SK-N-SH (cell line): ENCODE data around the gene SKA1. TPM values are rescaled to one million over a fixed set of nuclear protein-coding genes. Genes with fewer than 3 reads are reported as not detected.

Source experiments
- CTCF ChIA-PET: fragments of 300-600, 350-600 bp; formaldehyde crosslinking; extraction: SDS; loops from one replicate; lab custom pipeline; 2021; lab: Yijun Ruan, JAX
- POLR2A ChIA-PET: fragments of 350-600 bp; sonication (Branson Sonifier 250); formaldehyde crosslinking; extraction: SDS; loops from one replicate; lab custom pipeline; 2020; ENCODE audit warnings: antibody characterized with exemption, inconsistent platforms; lab: Yijun Ruan, JAX
- DNase-seq: peaks from one replicate; pipeline ENCODE4 v3.0.0; 2012
- H2AFZ ChIP-seq: fragments of 200-600 bp; sonication (generic); 2 replicates; pipeline ENCODE4 v1.8.1; 2016; ENCODE audit warnings: antibody characterized with exemption, mild to moderate bottlenecking, low read depth
- H3F3A ChIP-seq: fragments of 200-600 bp; sonication (generic); replicated peaks from 2 replicates; pipeline ENCODE3; 2016; ENCODE audit warnings: antibody characterized with exemption, mild to moderate bottlenecking; ENCODE audit not compliant: insufficient read depth
- H3K27ac ChIP-seq, 2 experiments: fragments of 200-500 bp in 1 of 2; fragments of 200-600 bp in 1 of 2; sonication (Bioruptor generic) in 1 of 2; sonication (generic), shearing (Covaris generic) in 1 of 2; 2 replicates each; pipeline versions ENCODE4 v1.5.1 to v1.6.1; 2014 to 2016; ENCODE audit warnings: low read depth in 2 of 2, inconsistent platforms in 1 of 2, low read length in 1 of 2, mild to moderate bottlenecking in 1 of 2, mixed read lengths in 1 of 2
- H3K27me3 ChIP-seq: fragments of 200-600 bp; sonication (generic), shearing (Covaris generic); 2 replicates; pipeline ENCODE4 v1.6.1; 2016; ENCODE audit warnings: mixed run types; ENCODE audit not compliant: insufficient read depth
- H3K36me3 ChIP-seq, 2 experiments: fragments of 200-500 bp in 1 of 2; fragments of 200-600 bp in 1 of 2; sonication (Bioruptor generic) in 1 of 2; sonication (generic) in 1 of 2; replicated peaks in 1 of 2; 2 replicates each; pipeline versions ENCODE3 to v1.5.1; 2014 to 2016; ENCODE audit warnings: low read length in 1 of 2, mild to moderate bottlenecking in 1 of 2; ENCODE audit not compliant: insufficient read depth in 2 of 2, control insufficient read depth in 1 of 2
- H3K4me1 ChIP-seq, 2 experiments: fragments of 200-500 bp in 1 of 2; fragments of 200-600 bp in 1 of 2; sonication (Bioruptor generic) in 1 of 2; sonication (generic), shearing (Covaris generic) in 1 of 2; 2 replicates each; pipeline versions ENCODE4 v1.5.1 to v1.6.1; 2014 to 2016; ENCODE audit warnings: low read depth in 1 of 2, low read length in 1 of 2, mixed run types in 1 of 2; ENCODE audit not compliant: insufficient read depth in 2 of 2, control insufficient read depth in 1 of 2
- H3K4me2 ChIP-seq: fragments of 200-600 bp; sonication (generic), shearing (Covaris generic); 2 replicates; pipeline ENCODE4 v1.6.1; 2017; ENCODE audit warnings: mixed run types
- H3K4me3 ChIP-seq, 2 experiments: fragments of 200-500 bp in 1 of 2; fragments of 200-600 bp in 1 of 2; sonication (Bioruptor generic) in 1 of 2; sonication (generic), shearing (Covaris generic) in 1 of 2; 2 replicates each; pipeline versions ENCODE4 v1.5.1 to v1.8.1; 2014 to 2016; ENCODE audit warnings: low read depth in 2 of 2, inconsistent platforms in 1 of 2, low read length in 1 of 2, mild to moderate bottlenecking in 1 of 2, mixed read lengths in 1 of 2, moderate library complexity in 1 of 2
- H3K79me2 ChIP-seq: fragments of 200-600 bp; sonication (generic); 2 replicates; pipeline ENCODE4 v1.8.1; 2017; ENCODE audit warnings: mild to moderate bottlenecking; ENCODE audit not compliant: insufficient read depth
- H3K9ac ChIP-seq: fragments of 200-600 bp; sonication (generic); 2 replicates; pipeline ENCODE4 v1.6.1; 2017; ENCODE audit warnings: mixed run types
- H3K9me2 ChIP-seq: fragments of 200-600 bp; sonication (generic); 2 replicates; pipeline ENCODE4 v1.6.1; 2017; ENCODE audit warnings: mixed run types
- H3K9me3 ChIP-seq: fragments of 200-600 bp; sonication (generic); 2 replicates; pipeline ENCODE4 v1.6.1; 2017; ENCODE audit warnings: mixed run types, mild to moderate bottlenecking, moderate library complexity
- H4K20me1 ChIP-seq: fragments of 200-600 bp; sonication (generic); 2 replicates; pipeline ENCODE4 v1.6.1; 2017; ENCODE audit warnings: mild to moderate bottlenecking, mixed run types; ENCODE audit not compliant: insufficient read depth
- EP300 ChIP-seq, 2 experiments: IDR thresholded peaks; 2 replicates each; pipeline versions ENCODE4 v1.4.0 to v1.6.1; 2012; ENCODE audit warnings: borderline replicate concordance in 1 of 2, low read depth in 1 of 2, low read length in 1 of 2
- FOXJ3 ChIP-seq: sonication (generic); formaldehyde crosslinking; IDR thresholded peaks from 2 replicates; pipeline ENCODE4 v1.5.1; 2020; ENCODE audit warnings: mild to moderate bottlenecking, missing genetic modification reagents
- JUND ChIP-seq: IDR thresholded peaks from 2 replicates; pipeline ENCODE4 v1.4.0; 2012
- MEF2A ChIP-seq: IDR thresholded peaks from 2 replicates; pipeline ENCODE4 v1.4.0; 2012; ENCODE audit warnings: low read depth, borderline replicate concordance
- RCOR1 ChIP-seq: fragments of 150-350 bp; IDR thresholded peaks from 2 replicates; pipeline ENCODE4 v1.6.1; 2017; ENCODE audit warnings: antibody characterized with exemption, low read length
- RFX5 ChIP-seq: IDR thresholded peaks from 2 replicates; pipeline ENCODE4 v1.6.1; 2012; ENCODE audit warnings: mild to moderate bottlenecking, improper control_type of control experiment, low read length
- SMC3 ChIP-seq: IDR thresholded peaks from 2 replicates; pipeline ENCODE4 v1.6.1; 2012; ENCODE audit warnings: low read depth, low read length, improper control_type of control experiment
- TAF1 ChIP-seq: IDR thresholded peaks from 2 replicates; pipeline ENCODE4 v1.6.1; 2012; ENCODE audit warnings: low read depth, mild to moderate bottlenecking, low read length, moderate library complexity, borderline replicate concordance
- WGBS: methylation state at CpG from one replicate; pipeline ENCODE4 v1.1.6; 2017; ENCODE audit warnings: low lambda C conversion rate; 5-methylcytosine and 5-hydroxymethylcytosine counted together
- polyA plus RNA-seq, 3 experiments: library from polyadenylated mRNA; depleted of rRNA; stranded (reverse); fragments of >200 nt; gene quantifications; 2 replicates each; pipeline ENCODE4 v1.2.3, GENCODE V29; 2012
- TF ChIP-seq, protein P1 (sequence below): IDR thresholded peaks from 2 replicates; pipeline ENCODE4 v1.4.0; 2012; ENCODE audit warnings: low read depth, borderline replicate concordance
- TF ChIP-seq, protein P2 (sequence below): IDR thresholded peaks from 2 replicates; pipeline ENCODE4 v1.6.1; 2012; ENCODE audit warnings: mild to moderate bottlenecking, low read depth, low read length, moderate library complexity

Gene SKA1
- polyA plus RNA-seq, 1 of the 3 experiments (the other 2 are of a cell fraction): 4.5 TPM

DNA sequence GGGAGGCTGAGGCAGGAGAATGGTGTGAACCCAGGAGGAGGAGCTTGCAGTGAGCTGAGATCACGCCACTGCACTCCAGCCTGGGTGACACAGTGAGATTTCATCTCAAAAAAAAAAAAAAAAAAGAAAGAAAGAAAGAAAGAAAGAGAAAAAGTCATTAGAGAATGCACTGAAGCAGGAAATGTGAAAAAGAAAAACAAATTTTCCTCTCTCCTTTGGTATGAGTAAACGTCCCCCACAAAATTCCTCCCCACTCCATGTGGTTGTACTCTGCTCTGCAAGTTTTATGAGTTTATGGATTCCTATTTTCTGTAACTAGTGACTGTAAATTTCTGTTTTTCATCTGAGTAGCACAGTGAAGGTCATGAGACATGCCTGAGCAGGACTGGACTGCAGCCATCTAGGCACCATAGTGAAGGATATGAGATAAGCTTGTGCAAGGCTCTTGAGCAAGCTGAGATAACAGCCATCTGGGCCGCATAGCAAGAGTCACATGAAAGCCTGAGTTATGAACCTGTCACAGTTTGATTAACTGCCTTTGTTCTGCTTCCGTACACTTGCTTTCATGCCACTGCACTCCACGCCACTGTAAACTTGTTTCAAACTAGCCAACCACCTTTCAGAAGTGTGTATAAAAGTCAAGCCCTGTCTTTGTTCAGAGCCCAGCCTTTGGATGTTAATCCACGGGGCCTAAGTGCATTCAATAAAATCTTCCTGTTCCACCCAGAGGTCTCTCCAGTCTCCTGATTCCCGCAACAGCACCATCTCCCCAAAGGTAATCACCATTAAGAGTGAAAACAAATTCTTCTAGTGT, 50.2 kb downstream of the SKA1 start:
- no peaks in the 10 kb centered on the region for H3K4me1 ChIP-seq
- H2AFZ ChIP-seq: no peak overlapping the region
- WGBS: 25% methylated on average over 7 of the region's 7 CpGs
- no peaks in the 10 kb centered on the region for H4K20me1 ChIP-seq
- H3K9ac ChIP-seq: no peak overlapping the region
- CTCF ChIA-PET: no interaction called here
- no peaks in the 10 kb centered on the region for H3K9me2 ChIP-seq
- no peak overlapping the region for H3K4me2 ChIP-seq
- no peak for DNase-seq
- no peaks in the 10 kb centered on the region for H3K79me2 ChIP-seq
- POLR2A ChIA-PET: no interaction called here
- H3K9me3 ChIP-seq: no peaks in the 10 kb centered on the region
- no peaks in the 10 kb centered on the region for H3K27me3 ChIP-seq
- H3K36me3 ChIP-seq: no peaks in the 10 kb centered on the region
- H3F3A ChIP-seq: no peaks in the 10 kb centered on the region
- no peak overlapping the region for H3K4me3 ChIP-seq
- TF ChIP-seq JUND (no peak), SMC3 (no peak), EP300 (IDR thresholded peaks at IDR 0.05; ENCODE audit: borderline replicate concordance in 1 of 2, low read depth in 1 of 2, low read length in 1 of 2) (no peak), RCOR1 (no peak), TAF1 (no peak), MEF2A (no peak), RFX5 (no peak)
- TF ChIP-seq, protein P1, sequence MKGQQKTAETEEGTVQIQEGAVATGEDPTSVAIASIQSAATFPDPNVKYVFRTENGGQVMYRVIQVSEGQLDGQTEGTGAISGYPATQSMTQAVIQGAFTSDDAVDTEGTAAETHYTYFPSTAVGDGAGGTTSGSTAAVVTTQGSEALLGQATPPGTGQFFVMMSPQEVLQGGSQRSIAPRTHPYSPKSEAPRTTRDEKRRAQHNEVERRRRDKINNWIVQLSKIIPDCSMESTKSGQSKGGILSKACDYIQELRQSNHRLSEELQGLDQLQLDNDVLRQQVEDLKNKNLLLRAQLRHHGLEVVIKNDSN: no peak
- TF ChIP-seq, protein P2, sequence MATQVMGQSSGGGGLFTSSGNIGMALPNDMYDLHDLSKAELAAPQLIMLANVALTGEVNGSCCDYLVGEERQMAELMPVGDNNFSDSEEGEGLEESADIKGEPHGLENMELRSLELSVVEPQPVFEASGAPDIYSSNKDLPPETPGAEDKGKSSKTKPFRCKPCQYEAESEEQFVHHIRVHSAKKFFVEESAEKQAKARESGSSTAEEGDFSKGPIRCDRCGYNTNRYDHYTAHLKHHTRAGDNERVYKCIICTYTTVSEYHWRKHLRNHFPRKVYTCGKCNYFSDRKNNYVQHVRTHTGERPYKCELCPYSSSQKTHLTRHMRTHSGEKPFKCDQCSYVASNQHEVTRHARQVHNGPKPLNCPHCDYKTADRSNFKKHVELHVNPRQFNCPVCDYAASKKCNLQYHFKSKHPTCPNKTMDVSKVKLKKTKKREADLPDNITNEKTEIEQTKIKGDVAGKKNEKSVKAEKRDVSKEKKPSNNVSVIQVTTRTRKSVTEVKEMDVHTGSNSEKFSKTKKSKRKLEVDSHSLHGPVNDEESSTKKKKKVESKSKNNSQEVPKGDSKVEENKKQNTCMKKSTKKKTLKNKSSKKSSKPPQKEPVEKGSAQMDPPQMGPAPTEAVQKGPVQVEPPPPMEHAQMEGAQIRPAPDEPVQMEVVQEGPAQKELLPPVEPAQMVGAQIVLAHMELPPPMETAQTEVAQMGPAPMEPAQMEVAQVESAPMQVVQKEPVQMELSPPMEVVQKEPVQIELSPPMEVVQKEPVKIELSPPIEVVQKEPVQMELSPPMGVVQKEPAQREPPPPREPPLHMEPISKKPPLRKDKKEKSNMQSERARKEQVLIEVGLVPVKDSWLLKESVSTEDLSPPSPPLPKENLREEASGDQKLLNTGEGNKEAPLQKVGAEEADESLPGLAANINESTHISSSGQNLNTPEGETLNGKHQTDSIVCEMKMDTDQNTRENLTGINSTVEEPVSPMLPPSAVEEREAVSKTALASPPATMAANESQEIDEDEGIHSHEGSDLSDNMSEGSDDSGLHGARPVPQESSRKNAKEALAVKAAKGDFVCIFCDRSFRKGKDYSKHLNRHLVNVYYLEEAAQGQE: no peak
- TF ChIP-seq, all 33 proteins: peak for 0
- no peak overlapping the region for H3K27ac ChIP-seq

DNA sequence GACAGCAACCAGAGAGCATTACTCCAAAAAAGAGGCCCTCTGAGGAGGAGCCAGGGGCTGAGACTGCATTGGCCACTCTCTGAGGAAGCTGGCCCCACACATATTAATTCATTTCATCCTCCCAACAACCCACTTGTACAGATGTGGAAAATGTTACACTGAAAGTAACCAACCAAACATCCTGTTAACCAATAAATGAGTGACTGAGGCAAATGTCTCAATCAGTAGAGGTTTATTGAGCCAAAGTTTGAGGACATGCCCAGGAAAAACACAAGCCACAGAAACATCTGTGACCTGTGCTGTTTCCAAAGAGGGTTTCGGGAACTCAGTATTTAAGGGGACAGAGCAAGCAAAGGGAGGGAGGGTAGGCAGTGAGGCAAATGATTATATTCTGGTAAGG, 53.0 kb downstream of the SKA1 start:
- Histone ChIP-seq H3K9ac (no peak overlapping the region), H3K4me2 (no peak overlapping the region), H3K4me1 (no peaks in the 10 kb centered on the region), H2AFZ (no peak overlapping the region), H3K9me3 (no peaks in the 10 kb centered on the region), H3K9me2 (no peaks in the 10 kb centered on the region), H3K36me3 (no peaks in the 10 kb centered on the region), H3K79me2 (no peaks in the 10 kb centered on the region), H3K27ac (no peak overlapping the region), H3F3A (no peaks in the 10 kb centered on the region), H3K4me3 (no peak overlapping the region), H4K20me1 (no peaks in the 10 kb centered on the region), H3K27me3 (no peaks in the 10 kb centered on the region)
- 16% methylated on average over 1 of the region's 1 CpG for WGBS
- CTCF ChIA-PET: interaction anchor here (0.8 to 3.1 kb wide), 10 partner anchors 14 to 918 kb away, joined by 3 to 18 read pairs (median 4); no protein-coding TSS in a partner anchor
- POLR2A ChIA-PET: no interaction called here
- no peak for DNase-seq
- no peak for TF ChIP-seq FOXJ3 (CRISPR knock-in tag)
